HepG2 (cell line): ENCODE results near the gene TBC1D24. TPM values are rescaled to one million over a fixed set of nuclear protein-coding genes. Genes with fewer than 3 reads are reported as not detected.
A peak's percentile ranks its signal among the peaks of the same experiment; 100 is the strongest.

Experiments
- ATAC-seq: fragments of 200-7000 bp; cut with Tn5 transposase; 3 replicates; pipeline ENCODE4 v1.9.1; 2020; ENCODE audit warnings: mild to moderate bottlenecking, moderate library complexity
- BruUV-seq: library from RNA; stranded (reverse); fragments of 400-500 nt; replicated peaks from 2 replicates; lab custom pipeline; 2021; lab: Mats Ljungman, UMichigan
- CTCF ChIA-PET: fragments of 300-600 bp; formaldehyde crosslinking; extraction: SDS; loops from one replicate; lab custom pipeline; 2021; ENCODE audit warnings: low total read pairs, inconsistent platforms, low intra/inter-chr PET ratio; lab: Yijun Ruan, JAX
- POLR2A ChIA-PET: fragments of 350-600 bp; sonication (Branson Sonifier 250); formaldehyde crosslinking; loops from one replicate; lab custom pipeline; 2020; ENCODE audit warnings: antibody characterized with exemption, inconsistent platforms; lab: Yijun Ruan, JAX
- DNase-seq: peaks from one replicate; pipeline ENCODE4 v3.0.0-alpha.2; 2015; ENCODE audit warnings: low spot score
- FAIRE-seq: peaks from 3 replicates; lab custom pipeline; 2011; peaks lifted over from hg19 to GRCh38; lab: Jason Lieb, UNC
- H2AFZ ChIP-seq: one replicate; pipeline ENCODE4 v1.6.1; 2011; ENCODE audit warnings: low read length, inconsistent platforms
- H3K27ac ChIP-seq: fragments of 300-600 bp; 3 replicates; pipeline ENCODE4 v1.8.0; 2011; ENCODE audit warnings: mixed run types, mild to moderate bottlenecking, mixed read lengths, low read length, inconsistent platforms; ENCODE audit not compliant: insufficient read depth; ENCODE audit errors: extremely low read length
- H3K27me3 ChIP-seq, 2 experiments: fragments of 200-600 bp in 1 of 2; 2 replicates in 1 of 2; 3 replicates in 1 of 2; pipeline versions ENCODE4 v1.6.0 to v1.8.0; 2011; ENCODE audit warnings: low read length in 2 of 2, mild to moderate bottlenecking in 2 of 2, moderate library complexity in 2 of 2, inconsistent platforms in 1 of 2; ENCODE audit not compliant: insufficient read depth in 2 of 2, control insufficient read depth in 1 of 2
- H3K36me3 ChIP-seq, 2 experiments: fragments of 200-600 bp in 1 of 2; replicated peaks in 1 of 2; 2 replicates in 1 of 2; 3 replicates in 1 of 2; pipeline versions ENCODE4 v1.5.1 to v1.8.0; 2011; ENCODE audit warnings: low read length in 2 of 2, inconsistent platforms in 1 of 2; ENCODE audit not compliant: insufficient read depth in 2 of 2, control insufficient read depth in 1 of 2
- H3K4me1 ChIP-seq: 2 replicates; pipeline ENCODE4 v1.5.1; 2012; ENCODE audit warnings: low read length, inconsistent platforms; ENCODE audit not compliant: insufficient read depth
- H3K4me2 ChIP-seq: 2 replicates; pipeline ENCODE4 v1.6.0; 2011; ENCODE audit warnings: low read depth, low read length, inconsistent platforms
- H3K4me3 ChIP-seq, 3 experiments: fragments of 200-600 bp in 1 of 3; sonication (generic), shearing (Covaris generic) in 1 of 3; replicated peaks in 1 of 3; 2 replicates each; pipeline ENCODE4 v1.5.1; 2011 to 2016; ENCODE audit warnings: low read length in 3 of 3, inconsistent platforms in 2 of 3, low read depth in 2 of 3, mild to moderate bottlenecking in 2 of 3, control low read depth in 1 of 3, mixed read lengths in 1 of 3; ENCODE audit not compliant: insufficient read depth in 1 of 3
- H3K79me2 ChIP-seq: one replicate; pipeline ENCODE4 v1.6.1; 2011; ENCODE audit warnings: low read length, inconsistent platforms; ENCODE audit not compliant: insufficient read depth
- H3K9ac ChIP-seq: 2 replicates; pipeline ENCODE4 v1.6.0; 2011; ENCODE audit warnings: mild to moderate bottlenecking, low read depth, low read length, inconsistent platforms; ENCODE audit not compliant: insufficient read depth
- H3K9me3 ChIP-seq: 2 replicates; pipeline ENCODE4 v1.5.1; 2012; ENCODE audit warnings: mild to moderate bottlenecking, low read length
- H4K20me1 ChIP-seq: 2 replicates; pipeline ENCODE4 v1.6.0; 2011; ENCODE audit warnings: inconsistent platforms, mild to moderate bottlenecking, low read length, moderate library complexity; ENCODE audit not compliant: insufficient read depth
- ASH2L ChIP-seq: fragments of 300-600, 200-600 bp; sonication (generic); IDR thresholded peaks from 2 replicates; pipeline ENCODE4 v1.7.0; 2017; ENCODE audit warnings: low read depth, mild to moderate bottlenecking, moderate library complexity, mixed read lengths, low read length; ENCODE audit not compliant: insufficient read length
- HBP1 ChIP-seq: IDR thresholded peaks from 2 replicates; pipeline ENCODE4 v1.6.1; 2016; ENCODE audit warnings: low read depth, control low read depth
- HOXA3 ChIP-seq: sonication (generic); formaldehyde crosslinking; IDR thresholded peaks from 2 replicates; pipeline ENCODE4 v1.5.0; 2020; ENCODE audit warnings: missing genetic modification reagents
- KAT8 ChIP-seq: IDR thresholded peaks from 2 replicates; pipeline ENCODE4 v1.6.1; 2016; ENCODE audit warnings: missing genetic modification reagents, missing compliant biosample characterization
- KLF16 ChIP-seq, 2 experiments: sonication (generic) in 1 of 2; formaldehyde crosslinking in 1 of 2; IDR thresholded peaks; 2 replicates each; pipeline versions ENCODE4 v1.6.1 to v1.8.0; 2016 to 2023; ENCODE audit warnings: missing genetic modification reagents in 2 of 2, missing compliant biosample characterization in 1 of 2
- MEIS2 ChIP-seq: sonication (generic); formaldehyde crosslinking; IDR thresholded peaks from 2 replicates; pipeline ENCODE4 v1.9.0; 2021; ENCODE audit warnings: mild to moderate bottlenecking, missing genetic modification reagents
- PHF21A ChIP-seq: sonication (generic); formaldehyde crosslinking; IDR thresholded peaks from 2 replicates; pipeline ENCODE4 v1.5.0; 2020; ENCODE audit warnings: mild to moderate bottlenecking, missing genetic modification reagents
- THAP9 ChIP-seq: sonication (generic); formaldehyde crosslinking; IDR thresholded peaks from 2 replicates; pipeline ENCODE4; 2020; ENCODE audit warnings: missing genetic modification reagents, mild to moderate bottlenecking, borderline replicate concordance
- ZFP36L1 ChIP-seq: sonication (generic); formaldehyde crosslinking; IDR thresholded peaks from 2 replicates; pipeline ENCODE4 v1.8.0; 2022; ENCODE audit warnings: mild to moderate bottlenecking, missing genetic modification reagents, moderate library complexity
- ZFP90 ChIP-seq: sonication (generic); formaldehyde crosslinking; IDR thresholded peaks from 2 replicates; pipeline ENCODE4 v1.8.0; 2022; ENCODE audit warnings: missing genetic modification reagents, mild to moderate bottlenecking, inconsistent platforms, borderline replicate concordance
- ZNF557 ChIP-seq: sonication (generic); formaldehyde crosslinking; IDR thresholded peaks from 2 replicates; pipeline ENCODE4 v1.4.0; 2020; ENCODE audit warnings: missing genetic modification reagents
- WGBS: methylation state at CpG from one replicate; pipeline ENCODE4 v1.1.6; 2017; ENCODE audit warnings: low lambda C conversion rate; 5-methylcytosine and 5-hydroxymethylcytosine counted together
- in situ Hi-C: cut with HindIII; loops from 2 replicates; pipeline ENCODE4 v1.10.0; 2017; ENCODE audit warnings: low pct_unique_long_range_greater_than_20kb; ENCODE audit not compliant: extremely low pct_ligation_motif_present
- intact Hi-C: fragments of 100-400 bp; cut with micrococcal nuclease; formaldehyde crosslinking; loops from one replicate; pipeline ENCODE4 v1.10.0; 2022; ENCODE audit not compliant: unreplicated experiment
- polyA plus RNA-seq, 8 experiments: library from polyadenylated mRNA; depleted of rRNA in 3 of 8; stranded (reverse) in 7 of 8; unstranded in 1 of 8; fragments of >200 nt; fragmentation: Illumina TruSeq in 4 of 8; extraction: Trizol in 4 of 8; gene quantifications; 2 replicates each; pipeline versions ENCODE4 v1.2.1 to v1.2.3, GENCODE V29; 2011 to 2016; ENCODE audit warnings: low read depth in 4 of 8, missing spikeins in 1 of 8, mixed read lengths in 1 of 8; ENCODE audit not compliant: insufficient read depth in 1 of 8
- total RNA-seq, 5 experiments: library from RNA; depleted of rRNA; stranded (reverse); fragments of >200 nt; fragmentation: Illumina TruSeq; extraction: Trizol; gene quantifications; 2 replicates each; pipeline ENCODE4 v1.2.3, GENCODE V29; 2016; ENCODE audit warnings: low read depth in 1 of 5
- TF ChIP-seq, protein P1 (sequence below): sonication (generic); formaldehyde crosslinking; IDR thresholded peaks from 2 replicates; pipeline ENCODE4 v1.8.1; 2022; ENCODE audit warnings: low read depth, mild to moderate bottlenecking, missing genetic modification reagents
- TF ChIP-seq, protein P2 (sequence below): sonication (generic); formaldehyde crosslinking; IDR thresholded peaks from 2 replicates; pipeline ENCODE4 v1.5.1; 2020; ENCODE audit warnings: missing genetic modification reagents, mild to moderate bottlenecking, borderline replicate concordance

Gene TBC1D24
- total and polyA plus RNA-seq, 2 of the 13 experiments (the other 11 are each of a cell fraction or from before 2014, with no cell fraction given) = 7.7 to 13.7 TPM

- intact Hi-C loops (no loop called here), in situ Hi-C loops (no loop called here)
- H3K9ac ChIP-seq = peak within 1 kb of the TSS; percentile 72
- H3K79me2 ChIP-seq = no peaks in the 10 kb centered on the region
- peak; percentile 4 for FAIRE-seq
- peak within 1 kb of the TSS; percentile 59 to 75 (median 65) for H3K4me3 ChIP-seq
- peaks cover 24% of the 10 kb centered on the region for H3K4me1 ChIP-seq
- H3K27ac ChIP-seq = peak within 1 kb of the TSS; percentile 78
- WGBS = 0% methylated on average over 20 of the region's 66 CpGs
- H3K4me2 ChIP-seq = peak within 1 kb of the TSS; percentile 98
- BruUV-seq = no TSS peak
- H4K20me1 ChIP-seq = no peaks in the 10 kb centered on the region
- ChIA-PET CTCF (no interaction called here), POLR2A (interaction anchor here (0.6 to 1.7 kb wide), 8 partner anchors 9 to 65 kb away, joined by 3 to 9 read pairs (median 4); partner anchors contain the start of genes NTN3 and TBC1D24)
- H3K9me3 ChIP-seq = no peaks in the 10 kb centered on the region
- DNase-seq = peak; percentile 92
- peak; percentile 91 for ATAC-seq
- H2AFZ ChIP-seq = no peak within 1 kb of the TSS
- peaks cover 16 to 23% of the 10 kb centered on the region in 2 experiments; a peak in 4 of 5 replicates for H3K36me3 ChIP-seq
- H3K27me3 ChIP-seq = no peaks in the 10 kb centered on the region
- TF ChIP-seq PHF21A (peak; percentile 44; the same call in 1 of the 2 replicates), ZFP90 (no peak; the same call in 1 of the 2 replicates), MEIS2 (CRISPR knock-in tag) (no peak), KAT8 (CRISPR knock-in tag) (peak; percentile 50; the same call in 1 of the 2 replicates), ASH2L (peak; percentile 53), KLF16 (CRISPR knock-in tag; IDR thresholded peaks at IDR 0.05) (peak in 1 of 2 experiments; percentile 37; a peak in 1 of 4 replicates), HBP1 (CRISPR knock-in tag) (peak; percentile 67; the same call in 1 of the 2 replicates), ZNF557 (no peak), HOXA3 (CRISPR knock-in tag) (peak; percentile 44; the same call in 1 of the 2 replicates), ZFP36L1 (CRISPR knock-in tag) (peak; percentile 79; the same call in 1 of the 2 replicates), THAP9 (peak; percentile 31; the same call in 1 of the 2 replicates)
- TF ChIP-seq, protein P1, sequence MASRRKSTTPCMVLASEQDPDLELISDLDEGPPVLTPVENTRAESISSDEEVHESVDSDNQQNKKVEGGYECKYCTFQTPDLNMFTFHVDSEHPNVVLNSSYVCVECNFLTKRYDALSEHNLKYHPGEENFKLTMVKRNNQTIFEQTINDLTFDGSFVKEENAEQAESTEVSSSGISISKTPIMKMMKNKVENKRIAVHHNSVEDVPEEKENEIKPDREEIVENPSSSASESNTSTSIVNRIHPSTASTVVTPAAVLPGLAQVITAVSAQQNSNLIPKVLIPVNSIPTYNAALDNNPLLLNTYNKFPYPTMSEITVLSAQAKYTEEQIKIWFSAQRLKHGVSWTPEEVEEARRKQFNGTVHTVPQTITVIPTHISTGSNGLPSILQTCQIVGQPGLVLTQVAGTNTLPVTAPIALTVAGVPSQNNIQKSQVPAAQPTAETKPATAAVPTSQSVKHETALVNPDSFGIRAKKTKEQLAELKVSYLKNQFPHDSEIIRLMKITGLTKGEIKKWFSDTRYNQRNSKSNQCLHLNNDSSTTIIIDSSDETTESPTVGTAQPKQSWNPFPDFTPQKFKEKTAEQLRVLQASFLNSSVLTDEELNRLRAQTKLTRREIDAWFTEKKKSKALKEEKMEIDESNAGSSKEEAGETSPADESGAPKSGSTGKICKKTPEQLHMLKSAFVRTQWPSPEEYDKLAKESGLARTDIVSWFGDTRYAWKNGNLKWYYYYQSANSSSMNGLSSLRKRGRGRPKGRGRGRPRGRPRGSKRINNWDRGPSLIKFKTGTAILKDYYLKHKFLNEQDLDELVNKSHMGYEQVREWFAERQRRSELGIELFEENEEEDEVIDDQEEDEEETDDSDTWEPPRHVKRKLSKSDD (CRISPR knock-in tag) = peak; percentile 81; the same call in 1 of the 2 replicates
- TF ChIP-seq, protein P2, sequence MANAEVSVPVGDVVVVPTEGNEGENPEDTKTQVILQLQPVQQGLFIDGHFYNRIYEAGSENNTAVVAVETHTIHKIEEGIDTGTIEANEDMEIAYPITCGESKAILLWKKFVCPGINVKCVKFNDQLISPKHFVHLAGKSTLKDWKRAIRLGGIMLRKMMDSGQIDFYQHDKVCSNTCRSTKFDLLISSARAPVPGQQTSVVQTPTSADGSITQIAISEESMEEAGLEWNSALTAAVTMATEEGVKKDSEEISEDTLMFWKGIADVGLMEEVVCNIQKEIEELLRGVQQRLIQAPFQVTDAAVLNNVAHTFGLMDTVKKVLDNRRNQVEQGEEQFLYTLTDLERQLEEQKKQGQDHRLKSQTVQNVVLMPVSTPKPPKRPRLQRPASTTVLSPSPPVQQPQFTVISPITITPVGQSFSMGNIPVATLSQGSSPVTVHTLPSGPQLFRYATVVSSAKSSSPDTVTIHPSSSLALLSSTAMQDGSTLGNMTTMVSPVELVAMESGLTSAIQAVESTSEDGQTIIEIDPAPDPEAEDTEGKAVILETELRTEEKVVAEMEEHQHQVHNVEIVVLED (CRISPR knock-in tag) = 0 out of 2 replicates have a peak, but pooled peaks have one; percentile 35
Measured at GRCh38 chr16:2459647-2460390, 15.1 kb upstream of the TBC1D24 start, which contains the start of gene TEDC2. TSS of gene TEDC2 (plus strand) at chr16:2460109. CDS start at chr16:2460145, 36 bp downstream.
